Heart left ventricle (tissue), 13 donors: ENCODE results near the gene WSCD2.

Experiments
- CTCF ChIP-seq, 12 donors: fragments of 200-600 bp; sonication (generic) in 4 of 12; IDR thresholded peaks; one replicate each; pipeline versions ENCODE4 v1.5.0 to v1.8.0; 2018 to 2022; ENCODE audit warnings: antibody characterized with exemption in 12 of 12, mild to moderate bottlenecking in 5 of 12
- POLR2A ChIP-seq, 2 donors: fragments of 450-650 bp; IDR thresholded peaks; one replicate each; pipeline ENCODE4 v1.6.1; 2017; ENCODE audit warnings: antibody characterized with exemption in 2 of 2, mild to moderate bottlenecking in 2 of 2, moderate library complexity in 2 of 2
- donor health status: ischemic (EF 13 %, LVEDD 7.1; RV severe dilation, severe dysfunction).
- donor health status: DM: no; HTN: yes; CAD: no.
- donor health status: DM: no; HTN: no; CAD: no.
- donor health status: ischemic (EF 25% LVEDD 6.9; RV normal size, moderate dysfunction).
- donor health status: ischemic (EF 25% LVEDD 5.7; RV mildly dilated, moderate dysfunction).
- donor health status: ischemic (EF 35%, LVEDD 5.7; RV mildly dilated, moderate dysfunction).
- donor health status: nonischemic (EF 11% LVEDD 7.7; RV severe dilation, severe dysfunction).
- donor health status: DM: yes; HTN: yes; CAD: no.
- donor health status: PGD.
- donor health status: ischemic (EF 29% LVEDD 5.4; RV normal size, mild dysfunction).
- donor health status: nonischemic (EF 23%, LVEDD 6.1; RV moderate dilation, normal function).

- TF ChIP-seq POLR2A (IDR thresholded peaks at IDR 0.05) (no peak), CTCF (IDR thresholded peaks at IDR 0.05) (no peak)
Measured at GRCh38 chr12:108257610-108258106, 128.6 kb downstream of the WSCD2 start.
